K562 (cell line): Measurements from ENCODE around the gene HDAC1. TPM values are rescaled to one million over a fixed set of nuclear protein-coding genes. Genes with fewer than 3 reads are reported as not detected.
A peak's percentile ranks its signal among the peaks of the same experiment; 100 is the strongest.

Experiments
- ARID3B ChIP-seq: fragments of 250-450 bp; sonication (Bioruptor Pico); IDR thresholded peaks from 2 replicates; pipeline ENCODE4 v1.4.0; 2020; ENCODE audit warnings: borderline replicate concordance
- BRF2 ChIP-seq: IDR thresholded peaks from 3 replicates; pipeline ENCODE4 v1.6.1; 2011; ENCODE audit warnings: borderline replicate concordance, mild to moderate bottlenecking; ENCODE audit not compliant: insufficient read length, insufficient read depth
- CBX1 ChIP-seq: sonication (generic); IDR thresholded peaks from 2 replicates; pipeline ENCODE4 v1.6.1; 2016; ENCODE audit warnings: antibody characterized with exemption, low read depth, mild to moderate bottlenecking
- CLOCK ChIP-seq: fragments of 250-450 bp; sonication (Bioruptor Pico); IDR thresholded peaks from 2 replicates; pipeline ENCODE4 v1.4.0; 2020; ENCODE audit warnings: mild to moderate bottlenecking, moderate library complexity, borderline replicate concordance
- ETV1 ChIP-seq: fragments of 450-650 bp; conservative IDR thresholded peaks from 2 replicates; pipeline ENCODE4 v1.6.1; 2016; ENCODE audit warnings: missing genetic modification characterization, control low read depth, low read depth, missing compliant biosample characterization
- MECOM ChIP-seq: fragments of 250-450 bp; sonication (Bioruptor Pico); IDR thresholded peaks from 2 replicates; pipeline ENCODE4 v1.8.0; 2022; ENCODE audit warnings: inconsistent platforms
- NR2F6 ChIP-seq: fragments of 450-650 bp; formaldehyde crosslinking; IDR thresholded peaks from 2 replicates; pipeline ENCODE4 v1.4.0; 2020; ENCODE audit warnings: mild to moderate bottlenecking
- PATZ1 ChIP-seq: fragments of 250-450 bp; sonication (Bioruptor Pico); IDR thresholded peaks from 2 replicates; pipeline ENCODE4 v1.5.0; 2020; ENCODE audit warnings: mild to moderate bottlenecking, borderline replicate concordance
- PHF20 ChIP-seq: fragments of 450-650 bp; IDR thresholded peaks from 2 replicates; pipeline ENCODE4 v1.6.1; 2018; ENCODE audit not compliant: partially characterized antibody
- RHOXF2B ChIP-seq: fragments of 250-450 bp; sonication (Bioruptor Pico); conservative IDR thresholded peaks from 2 replicates; pipeline ENCODE4 v1.5.1; 2021
- SRSF3 ChIP-seq: fragments of 200-400 bp; formaldehyde crosslinking; IDR thresholded peaks from 2 replicates; pipeline ENCODE4 v1.6.1; 2016; ENCODE audit warnings: mild to moderate bottlenecking, low read length, moderate library complexity; ENCODE audit not compliant: insufficient read depth
- SRSF7 ChIP-seq: fragments of 200-400 bp; formaldehyde crosslinking; optimal IDR thresholded peaks from 2 replicates; pipeline ENCODE3; 2017; ENCODE audit warnings: mild to moderate bottlenecking, low read depth, low read length
- ZBTB33 ChIP-seq: sonication (generic); formaldehyde crosslinking; IDR thresholded peaks from 2 replicates; pipeline ENCODE4 v1.8.1; 2023; ENCODE audit warnings: mild to moderate bottlenecking, missing genetic modification reagents
- ZNF140 ChIP-seq: fragments of 250-450 bp; sonication (Bioruptor Pico); IDR thresholded peaks from 2 replicates; pipeline ENCODE4 v1.8.0; 2021; ENCODE audit warnings: moderate library complexity, mild to moderate bottlenecking, inconsistent platforms
- ZNF24 ChIP-seq: fragments of 450-650 bp; IDR thresholded peaks from 2 replicates; pipeline ENCODE4 v1.6.1; 2016
- ZNF384 ChIP-seq: IDR thresholded peaks from 2 replicates; pipeline ENCODE4 v1.6.1; 2012; ENCODE audit warnings: low read depth, low read length, improper control_type of control experiment
- ZNF717 ChIP-seq: fragments of 250-450 bp; sonication (Bioruptor Pico); IDR thresholded peaks from 2 replicates; pipeline ENCODE4 v1.5.0; 2021
- ZNF76 ChIP-seq: fragments of 250-450 bp; sonication (Bioruptor Pico); IDR thresholded peaks from 2 replicates; pipeline ENCODE4 v1.4.0; 2020; ENCODE audit warnings: mild to moderate bottlenecking, moderate library complexity, borderline replicate concordance
- polyA plus RNA-seq, 8 experiments: library from polyadenylated mRNA; depleted of rRNA in 4 of 8; stranded (reverse) in 5 of 8; unstranded in 3 of 8; fragments of >200 nt; fragmentation: Nextera tagmentation in 2 of 8; fragmentation: Illumina TruSeq in 1 of 8; extraction: Ambion mirVana in 2 of 8; extraction: Trizol in 1 of 8; gene quantifications; 2 replicates each; pipeline versions ENCODE4 v1.2.1 to v1.2.3, GENCODE V29; 2011 to 2014; ENCODE audit warnings: inconsistent platforms in 1 of 8, missing spikeins in 1 of 8
- total RNA-seq, 7 experiments: library from RNA; depleted of rRNA in 6 of 7; stranded (reverse); fragments of >200 nt in 6 of 7; fragmentation: Illumina TruSeq in 2 of 7; extraction: Trizol in 2 of 7; gene quantifications; 2 replicates each; pipeline versions ENCODE4 v1.2.1 to v1.2.3, GENCODE V29; 2011 to 2021; ENCODE audit warnings: low replicate concordance in 1 of 7

HDAC1 gene
- total and polyA plus RNA-seq, 9 of the 15 experiments (the other 6 are each of a cell fraction or from before 2014, with no cell fraction given): 169 to 384 (median 193) TPM

GRCh38 chr1:32247983-32248889 lies 43.6 kb upstream of the HDAC1 start (continued):
- TF ChIP-seq PATZ1 (CRISPR knock-in tag) (no peak), RHOXF2B (CRISPR knock-in tag) (no peak), SRSF3 (no peak), ZNF76 (CRISPR knock-in tag) (no peak), ETV1 (tag) (no peak), PHF20 (no peak), ARID3B (CRISPR knock-in tag) (no peak), ZNF384 (peak; percentile 52), ZNF140 (CRISPR knock-in tag) (no peak), ZNF717 (CRISPR knock-in tag) (no peak), CLOCK (no peak), ZNF24 (peak; percentile 72), NR2F6 (CRISPR knock-in tag) (no peak), CBX1 (no peak), SRSF7 (no peak), ZBTB33 (CRISPR knock-in tag) (peak; percentile 84), MECOM (CRISPR knock-in tag) (no peak), BRF2 (no peak)
